GM19455 (cell line): ENCODE measurements around the gene CTRB2.
"Not testable (repeated sequence)": the region's sequence is repeated elsewhere in the genome, so short reads cannot be mapped to it uniquely, and the experiment has no call there.

Experiments used
- ATAC-seq: cut with Tn5 transposase; IDR thresholded peaks from one replicate; pipeline ENCODE4 v1.9.1; 2021; ENCODE audit not compliant: unreplicated experiment

CTRB2 gene

DNA sequence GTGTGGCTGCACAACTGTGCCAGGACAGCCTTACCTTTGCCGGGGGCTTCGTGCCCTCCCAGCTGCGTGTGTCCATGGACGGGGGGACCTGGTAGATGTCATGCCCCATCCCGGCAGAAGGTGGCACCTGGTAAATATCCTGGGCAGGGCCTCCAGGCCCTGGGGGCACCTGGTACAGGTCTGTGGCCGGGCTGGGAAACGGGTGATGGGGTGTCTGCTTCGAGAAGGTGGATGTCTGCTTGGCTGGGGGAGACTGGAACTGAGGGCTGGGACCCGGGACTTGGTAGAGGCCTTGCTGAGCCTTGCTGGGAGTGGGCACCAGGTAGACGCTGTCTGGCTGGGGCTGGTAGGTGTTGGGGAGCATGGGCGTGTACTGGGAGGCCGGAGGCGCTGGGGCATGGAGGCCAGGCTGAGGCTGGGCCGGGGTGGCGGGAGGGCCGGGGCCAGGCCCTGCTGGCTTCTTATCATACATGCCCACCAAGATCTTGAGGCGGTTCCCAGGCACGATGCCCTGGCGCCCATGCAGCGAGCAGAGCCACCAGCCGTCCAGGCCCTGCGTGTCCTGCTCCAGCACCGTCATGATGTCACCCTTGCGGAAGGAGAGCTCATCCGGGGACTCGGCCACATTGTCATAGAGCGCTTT is 35.6 kb upstream of the CTRB2 start:
- ATAC-seq = not testable (repeated sequence)

DNA sequence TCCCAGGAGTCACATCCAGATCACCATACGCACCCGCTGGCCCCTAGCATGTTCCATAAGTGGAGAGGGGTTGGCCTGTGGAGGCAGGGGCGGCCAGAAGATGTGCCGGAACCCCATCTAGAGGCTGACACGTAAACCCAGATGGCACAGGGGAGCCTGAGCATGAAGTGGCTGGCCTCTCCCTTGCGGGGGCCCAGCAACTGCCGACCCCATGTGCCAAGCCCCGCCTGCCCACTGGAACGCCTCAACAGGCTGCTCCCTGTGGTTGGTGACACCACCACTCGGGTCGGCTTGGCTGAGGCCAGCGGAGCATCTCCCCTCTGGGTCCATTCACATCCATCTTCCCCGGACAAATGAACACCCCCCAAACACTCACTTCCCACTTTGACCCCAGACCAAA is 35.0 kb upstream of the CTRB2 start:
- ATAC-seq = no peak

DNA sequence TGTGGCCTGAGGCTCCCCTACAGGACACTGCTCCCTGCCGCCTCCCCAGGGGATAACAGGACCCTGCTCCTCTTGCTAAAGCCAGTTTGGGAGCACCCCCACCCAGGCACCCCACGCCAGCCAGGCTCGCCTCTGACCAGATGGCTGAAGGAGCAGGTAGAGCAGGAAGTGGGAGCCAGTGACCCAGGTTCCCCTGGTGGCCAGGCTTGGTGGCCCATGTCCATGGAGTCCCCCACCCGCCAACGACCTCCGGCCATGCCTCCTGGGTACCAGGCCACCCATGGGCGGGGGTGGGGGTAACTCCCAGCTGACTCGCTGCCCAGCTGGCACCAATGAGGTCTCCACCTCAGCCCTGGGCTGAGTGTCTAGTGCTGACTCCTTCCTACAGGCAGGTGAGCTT is 34.5 kb upstream of the CTRB2 start:
- ATAC-seq = no peak

DNA sequence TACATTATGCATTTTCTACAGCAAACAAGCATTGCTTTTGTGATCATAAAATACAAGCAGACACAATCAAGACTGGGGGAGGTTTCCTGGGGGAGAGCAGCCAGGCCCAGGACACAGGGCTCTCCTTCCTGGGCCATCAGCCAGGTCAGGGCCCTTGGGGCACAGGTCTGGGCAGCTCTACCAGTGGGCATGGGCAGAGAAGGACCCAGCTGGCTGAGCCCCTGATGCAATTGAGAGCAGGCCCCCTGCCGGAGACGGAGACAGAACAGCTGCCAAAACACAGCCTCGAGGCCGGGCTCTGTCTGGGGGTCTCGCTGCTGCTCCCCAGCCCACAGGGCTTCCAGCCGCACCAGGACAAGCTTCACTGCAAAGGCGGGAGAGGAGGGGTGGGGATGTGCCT is 33.7 kb upstream of the CTRB2 start:
- ATAC-seq = not testable (repeated sequence)

DNA sequence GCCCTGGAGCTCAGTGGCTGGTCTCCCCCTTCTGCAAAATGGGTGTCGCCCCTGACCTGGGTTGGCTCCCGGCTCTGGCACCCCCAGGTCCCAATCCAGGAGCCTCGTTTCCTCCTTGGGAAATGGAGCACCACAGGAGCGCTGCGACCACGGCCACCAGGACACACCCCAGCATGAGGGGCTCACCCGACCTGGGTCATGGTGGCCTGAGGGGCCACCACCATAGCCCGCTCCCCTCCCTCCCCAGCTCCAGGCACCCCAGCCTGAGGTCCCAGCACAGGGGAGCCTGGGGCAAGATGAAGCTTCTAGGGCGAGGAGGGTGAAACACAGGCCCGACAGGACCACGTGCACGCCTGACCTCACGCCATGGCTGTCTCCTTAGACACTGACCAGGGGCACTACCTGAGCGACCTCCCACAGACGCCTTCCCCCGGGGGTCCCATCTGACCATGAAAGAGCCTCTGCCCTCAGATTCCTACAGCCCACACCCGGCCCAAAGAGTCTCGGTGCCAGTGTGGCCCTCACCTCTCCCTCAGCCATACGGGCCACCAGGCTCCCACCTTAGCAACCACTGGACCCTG is 32.7 kb upstream of the CTRB2 start:
- ATAC-seq = no peak

- ATAC-seq = no peak
Measured at GRCh38 chr16:75238853-75239541, 32.0 kb upstream of the CTRB2 start.

- ATAC-seq = no peak
Measured at GRCh38 chr16:75238132-75238852, 31.3 kb upstream of the CTRB2 start.

GRCh38 chr16:75237398-75238131 is 30.6 kb upstream of the CTRB2 start:
- no peak for ATAC-seq

- no peak for ATAC-seq
Measured at GRCh38 chr16:75236736-75237397, 29.9 kb upstream of the CTRB2 start.

DNA sequence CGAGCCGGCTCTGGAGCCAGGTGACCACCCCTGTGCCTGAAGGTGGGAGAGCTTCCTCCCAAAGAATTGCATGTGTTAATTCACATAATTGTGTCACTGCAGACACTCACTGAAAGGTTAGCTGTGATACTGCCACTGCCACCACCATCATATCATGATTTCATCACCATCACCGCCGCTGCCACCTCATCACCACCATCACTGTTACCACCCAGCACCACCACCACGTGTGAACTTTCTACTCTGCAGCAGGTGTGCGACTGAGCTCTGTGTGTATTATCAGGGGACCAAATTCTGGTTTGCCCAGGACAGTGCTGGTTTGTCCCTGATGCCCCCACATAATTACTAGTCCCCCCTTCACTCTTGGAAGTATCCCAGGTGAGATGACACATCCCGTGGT is 29.3 kb upstream of the CTRB2 start:
- ATAC-seq = no peak

- no peak for ATAC-seq
Measured at GRCh38 chr16:75235721-75236193, 28.8 kb upstream of the CTRB2 start.

DNA sequence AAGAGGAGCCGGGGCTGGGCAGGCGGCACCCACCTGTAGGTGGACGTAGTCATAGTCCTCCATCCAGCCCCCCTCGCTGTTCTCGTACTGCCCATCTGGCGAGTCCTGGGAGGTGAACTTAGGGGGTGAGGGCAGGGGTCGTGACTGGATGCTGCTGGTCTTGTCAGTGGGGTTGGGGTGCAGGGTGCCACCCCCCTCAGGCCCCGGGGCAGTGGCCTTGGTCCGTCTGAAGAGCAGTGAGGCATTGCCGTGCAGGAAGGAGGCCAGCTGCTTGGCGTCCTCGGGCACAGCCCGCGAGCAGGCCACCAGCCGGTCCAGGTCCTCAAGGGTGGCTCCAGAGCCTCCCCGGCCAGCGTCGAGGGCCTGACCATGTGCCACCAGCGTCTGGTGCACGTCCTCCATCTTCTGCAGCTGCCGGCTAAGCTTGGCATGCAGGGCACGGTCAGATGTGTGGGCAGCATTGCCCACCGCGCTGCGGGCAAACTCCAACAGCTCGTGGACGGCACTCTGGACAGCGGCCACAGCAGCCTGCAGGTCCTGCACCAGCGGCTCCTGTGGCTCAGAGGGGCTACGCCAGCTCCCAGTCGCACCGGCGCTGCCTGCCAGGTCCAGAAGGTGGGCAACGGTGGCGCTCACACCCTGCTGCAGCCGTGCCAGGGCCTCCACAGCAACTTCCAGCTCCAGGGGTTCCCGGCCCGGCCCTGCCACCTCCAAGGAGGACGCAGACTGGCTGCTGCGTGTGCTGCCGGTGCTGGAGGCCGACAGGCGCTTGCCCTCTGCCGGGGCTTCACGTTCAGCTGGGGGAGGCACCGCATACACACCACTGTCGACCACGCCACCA is 28.1 kb upstream of the CTRB2 start:
- no peak for ATAC-seq

- ATAC-seq = no peak
Measured at GRCh38 chr16:75233611-75233938, 26.6 kb upstream of the CTRB2 start.

DNA sequence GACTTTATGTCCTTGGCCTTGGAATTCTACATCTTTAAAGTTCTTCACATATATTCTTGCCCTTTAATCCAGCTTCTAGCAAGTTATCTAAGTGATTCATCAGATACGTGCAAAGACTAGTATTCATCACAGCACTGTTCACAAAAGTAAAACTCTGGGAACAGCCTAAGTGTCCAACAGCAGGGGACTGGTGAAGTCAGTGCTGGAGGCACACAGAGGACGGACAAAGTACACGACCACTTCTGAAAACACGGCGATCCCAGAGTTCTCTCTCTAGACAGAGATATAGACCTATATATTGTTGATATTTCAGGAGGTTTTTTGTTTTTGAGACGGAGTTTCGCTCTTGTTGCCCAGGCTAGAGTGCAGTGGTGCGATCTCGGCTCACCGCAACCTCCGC is 24.6 kb upstream of the CTRB2 start:
- ATAC-seq = no peak

- ATAC-seq = no peak
Measured at GRCh38 chr16:75230471-75231110, 23.6 kb upstream of the CTRB2 start.

DNA sequence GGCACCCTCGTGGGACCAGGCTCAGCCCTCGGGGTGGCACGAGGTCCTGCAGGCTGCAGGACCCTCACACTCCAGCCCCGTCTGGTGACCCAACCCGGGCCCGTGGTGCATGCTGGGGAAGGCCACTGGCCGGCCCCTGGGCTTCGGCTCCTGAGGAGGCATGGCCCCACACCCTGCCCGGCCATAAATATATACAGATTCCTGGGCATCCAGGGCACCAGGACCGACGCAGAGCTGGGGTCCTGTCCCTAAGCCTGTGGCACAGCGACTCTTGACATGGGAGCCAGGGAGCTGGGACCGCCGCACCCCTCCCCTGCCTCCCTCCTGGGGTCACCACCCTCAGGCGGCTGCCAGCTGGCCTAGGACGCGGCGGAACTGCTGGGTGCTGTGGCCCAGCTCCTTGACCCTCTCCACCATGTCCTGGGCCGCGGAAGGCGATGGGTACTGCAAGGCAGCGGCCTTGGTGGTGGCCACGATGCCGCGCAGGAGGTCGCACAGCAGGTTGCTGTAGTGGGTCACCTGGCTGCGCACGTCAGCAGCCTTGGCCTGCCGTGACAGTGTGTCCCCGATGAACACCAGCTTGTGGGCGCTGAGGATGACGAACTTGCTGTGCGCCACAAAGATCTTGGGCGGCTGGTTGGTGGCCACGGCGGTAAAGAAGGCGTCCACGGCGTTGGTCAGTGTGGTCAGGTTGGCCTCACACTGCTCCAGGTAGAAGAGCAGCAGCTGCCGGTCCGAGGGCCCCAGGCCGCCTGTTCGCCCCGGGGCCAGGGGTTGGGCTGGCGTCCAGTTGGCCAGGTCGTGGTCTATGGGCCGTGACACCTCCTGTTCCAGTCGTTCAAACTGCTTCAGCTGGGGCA is 22.4 kb upstream of the CTRB2 start:
- no peak for ATAC-seq

DNA sequence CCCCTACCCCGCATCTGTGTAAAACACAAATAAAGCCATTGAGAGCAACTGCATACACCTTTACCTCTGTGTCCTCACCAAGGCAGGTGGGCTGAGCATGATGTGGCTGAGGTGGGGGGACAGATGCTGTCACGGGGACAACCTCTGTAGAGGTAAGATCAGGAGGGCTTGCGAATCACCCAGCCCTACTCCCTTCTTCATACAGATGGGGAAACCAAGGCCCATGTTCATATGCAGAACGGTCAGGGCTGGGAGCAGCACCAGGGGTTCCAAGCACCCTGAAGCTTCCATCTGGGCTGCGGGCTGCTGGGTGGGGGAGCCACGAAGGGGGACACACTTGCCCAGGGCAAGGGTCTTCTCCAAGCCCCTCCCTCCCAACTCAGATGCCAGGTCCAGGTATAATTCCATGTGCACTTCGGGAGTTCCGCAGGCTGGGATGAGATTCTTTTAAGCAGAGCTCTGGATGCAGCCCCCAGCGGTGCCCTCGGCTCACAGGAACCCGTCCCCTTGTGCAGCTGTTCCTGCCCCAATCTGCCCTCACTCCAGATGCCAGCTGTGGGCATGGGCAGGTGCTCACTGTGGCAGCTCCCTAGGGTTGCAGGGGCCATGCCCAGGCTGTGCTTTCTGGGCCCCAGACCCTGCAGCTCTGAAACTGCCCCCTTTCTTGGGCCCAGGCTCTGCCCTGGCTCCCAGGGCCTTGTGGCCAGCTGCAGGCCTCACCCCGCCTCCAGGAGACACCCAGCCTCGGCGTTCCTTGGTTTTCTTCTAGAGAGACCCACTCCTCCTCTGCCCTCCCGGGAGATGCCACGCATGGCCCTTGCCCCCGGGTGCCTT is 21.4 kb upstream of the CTRB2 start:
- no peak for ATAC-seq
